Peyer's patch (tissue), 4 donors: ENCODE measurements around the gene CDH1.

Experiments
- CTCF ChIP-seq, 6 experiments: fragments of 450-650 bp in 4 of 6; fragments of 200-600 bp in 2 of 6; sonication (generic) in 1 of 6; IDR thresholded peaks; one replicate each; pipeline ENCODE4 v1.5.1; 2017 to 2019; ENCODE audit warnings: antibody characterized with exemption in 6 of 6, mild to moderate bottlenecking in 3 of 6, moderate library complexity in 1 of 6
- POLR2A ChIP-seq, 2 donors: fragments of 450-650 bp; IDR thresholded peaks; one replicate each; pipeline ENCODE4 v1.5.1; 2017; ENCODE audit warnings: antibody characterized with exemption in 2 of 2, mild to moderate bottlenecking in 2 of 2, moderate library complexity in 2 of 2

- TF ChIP-seq CTCF (IDR thresholded peaks at IDR 0.05) = no peak
- TF ChIP-seq POLR2A (IDR thresholded peaks at IDR 0.05) = no peak
These were observed 44.7 kb downstream of the CDH1 start for GRCh38 chr16:68781784-68782183.
